Measurements from ENCODE around the gene ETHE1.

The ETHE1 gene, protein sequence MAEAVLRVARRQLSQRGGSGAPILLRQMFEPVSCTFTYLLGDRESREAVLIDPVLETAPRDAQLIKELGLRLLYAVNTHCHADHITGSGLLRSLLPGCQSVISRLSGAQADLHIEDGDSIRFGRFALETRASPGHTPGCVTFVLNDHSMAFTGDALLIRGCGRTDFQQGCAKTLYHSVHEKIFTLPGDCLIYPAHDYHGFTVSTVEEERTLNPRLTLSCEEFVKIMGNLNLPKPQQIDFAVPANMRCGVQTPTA

DNA sequence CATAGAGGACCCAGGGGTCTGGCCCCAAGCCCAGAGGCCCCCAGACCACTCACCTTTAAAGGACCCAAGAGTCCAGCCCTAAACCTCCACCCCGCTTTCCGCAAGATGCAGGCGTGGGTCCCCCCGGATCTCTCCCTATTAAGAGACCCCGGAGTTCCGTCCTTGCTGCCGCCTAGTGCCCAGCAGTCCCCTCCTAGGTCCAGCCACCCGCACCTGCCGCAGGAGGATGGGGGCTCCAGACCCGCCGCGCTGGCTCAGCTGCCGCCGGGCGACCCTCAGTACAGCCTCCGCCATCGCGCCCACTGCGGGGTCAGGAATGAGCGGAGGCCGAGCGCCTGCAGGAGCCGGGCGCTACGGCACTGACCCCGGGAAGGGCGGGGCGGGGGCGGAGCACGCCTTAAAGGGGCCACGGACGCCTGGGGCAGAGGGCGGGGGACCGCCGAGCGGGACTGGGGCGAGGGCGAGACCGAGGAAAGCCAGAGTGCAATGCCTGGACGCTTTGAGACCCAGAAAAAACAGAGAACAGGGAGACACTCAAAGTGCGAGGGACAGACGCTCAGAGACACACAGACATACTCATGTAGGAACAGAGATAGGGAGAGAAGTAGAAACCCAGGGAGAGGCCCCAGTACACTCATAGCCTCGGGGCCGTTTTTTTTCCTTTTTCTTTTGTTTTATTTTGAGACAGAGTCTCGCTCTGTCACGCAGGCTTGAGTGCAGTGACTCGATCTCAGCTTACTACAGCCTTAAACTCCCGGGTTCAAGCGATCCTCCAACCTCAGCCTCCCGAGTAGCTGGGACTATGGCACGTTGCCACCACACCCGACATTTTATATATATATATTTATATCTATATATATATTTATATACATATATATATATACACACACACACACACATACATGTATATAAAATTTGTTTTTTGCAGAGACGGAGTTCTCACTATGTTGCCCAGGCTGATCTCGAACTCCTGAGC lies at the start of gene ETHE1:
Gene ETHE1, minus strand, starts transcription at position 318 of the 976 bp plus-strand sequence. Its CDS starts 24 bp downstream, at position 294.
- peak; percentile 78 for DNase-seq (ENCODE audit: low spot score)

DNA sequence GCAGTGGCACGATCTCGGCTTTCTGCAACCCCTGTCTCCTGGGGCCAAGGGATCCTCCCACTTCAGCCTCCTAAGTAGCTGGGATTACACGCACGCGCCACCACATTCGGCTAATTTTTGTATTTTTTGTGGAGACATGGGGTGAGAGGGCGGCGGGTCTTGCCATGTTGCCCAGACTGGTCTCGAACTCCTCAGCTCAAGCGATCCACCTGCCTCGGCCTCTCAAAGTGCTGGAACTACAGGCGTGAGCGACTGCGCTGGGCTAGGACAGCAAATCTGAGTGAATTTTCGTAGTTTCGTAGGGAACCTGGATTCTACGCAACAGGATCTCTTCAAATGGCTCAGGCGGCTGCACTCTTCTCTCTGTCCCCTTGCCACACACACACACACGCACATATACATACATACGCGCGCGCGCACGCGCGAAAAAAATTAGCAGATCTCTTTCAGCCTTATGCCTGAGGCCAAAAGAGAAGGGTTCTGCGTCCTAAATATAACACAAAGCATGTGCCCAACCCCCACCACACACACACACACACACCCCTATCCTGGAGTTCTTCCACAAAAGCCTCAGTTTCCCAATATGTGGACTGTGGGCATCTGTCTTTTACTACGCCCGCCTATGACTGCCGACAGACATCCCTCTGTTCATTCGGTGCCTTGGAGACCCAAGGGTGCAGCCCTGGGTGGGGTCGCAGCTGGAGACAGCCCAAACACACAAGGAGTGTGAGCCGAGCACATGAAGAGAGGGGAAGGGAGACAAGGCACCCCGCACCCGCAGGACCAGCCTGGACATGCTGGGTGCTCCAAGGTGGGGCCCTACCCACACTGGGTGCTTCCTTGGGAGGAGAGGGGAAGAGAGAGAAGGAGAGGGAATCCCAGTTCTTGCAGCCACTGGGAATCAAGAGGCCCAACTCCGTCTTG lies 49.2 kb upstream of the ETHE1 start:
- DNase-seq (ENCODE audit: low spot score): no peak

DNA sequence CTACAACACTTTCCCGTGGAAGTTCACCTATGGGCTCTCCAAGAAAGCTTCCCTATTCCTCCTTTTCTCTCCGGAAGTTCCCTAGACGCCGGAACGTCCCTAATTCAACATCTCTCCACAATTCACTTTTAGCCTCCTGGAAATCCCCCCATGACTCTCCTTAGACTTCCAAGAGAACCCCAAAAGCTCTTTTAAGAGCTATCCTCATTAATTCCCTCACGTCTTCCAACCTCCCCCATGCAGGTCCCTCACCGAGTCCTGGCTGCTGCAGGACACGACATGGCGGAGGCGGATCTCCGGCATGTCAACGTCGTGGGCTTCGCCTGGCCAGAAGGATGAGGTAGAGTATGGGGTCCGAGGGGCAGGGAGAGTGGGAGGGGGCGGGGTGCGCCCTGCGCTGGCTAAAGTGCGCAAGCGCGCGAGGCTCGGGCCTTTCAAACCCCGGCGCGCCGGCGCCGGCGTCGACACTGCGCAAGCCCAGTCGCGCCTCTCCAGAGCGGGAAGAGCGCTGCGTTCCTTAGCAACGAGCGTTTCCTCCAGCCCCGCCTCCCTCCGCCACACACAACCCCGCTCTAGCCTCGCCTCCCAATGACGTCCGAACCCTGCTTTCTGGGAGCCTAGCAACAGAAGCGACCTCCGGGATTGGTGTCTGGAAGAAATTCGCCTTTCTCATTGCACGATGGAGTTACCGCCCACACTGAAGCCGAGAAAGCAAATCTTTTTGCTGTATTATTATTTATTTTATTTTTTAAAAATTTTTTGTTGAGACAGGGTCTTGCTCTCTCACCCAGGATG lies 48.4 kb upstream of the ETHE1 start, which contains the start of the genes PINLYP and XRCC1:
Gene PINLYP, plus strand, starts transcription at position 646 of the 795 bp plus-strand sequence. CDS start 1,391 bp downstream, outside the sequence.
Gene XRCC1, minus strand, starts transcription at position 372 of the 795 bp plus-strand sequence. Its CDS starts 69 bp downstream, at position 303.
- peak; percentile 98 for DNase-seq (ENCODE audit: low spot score)

DNA sequence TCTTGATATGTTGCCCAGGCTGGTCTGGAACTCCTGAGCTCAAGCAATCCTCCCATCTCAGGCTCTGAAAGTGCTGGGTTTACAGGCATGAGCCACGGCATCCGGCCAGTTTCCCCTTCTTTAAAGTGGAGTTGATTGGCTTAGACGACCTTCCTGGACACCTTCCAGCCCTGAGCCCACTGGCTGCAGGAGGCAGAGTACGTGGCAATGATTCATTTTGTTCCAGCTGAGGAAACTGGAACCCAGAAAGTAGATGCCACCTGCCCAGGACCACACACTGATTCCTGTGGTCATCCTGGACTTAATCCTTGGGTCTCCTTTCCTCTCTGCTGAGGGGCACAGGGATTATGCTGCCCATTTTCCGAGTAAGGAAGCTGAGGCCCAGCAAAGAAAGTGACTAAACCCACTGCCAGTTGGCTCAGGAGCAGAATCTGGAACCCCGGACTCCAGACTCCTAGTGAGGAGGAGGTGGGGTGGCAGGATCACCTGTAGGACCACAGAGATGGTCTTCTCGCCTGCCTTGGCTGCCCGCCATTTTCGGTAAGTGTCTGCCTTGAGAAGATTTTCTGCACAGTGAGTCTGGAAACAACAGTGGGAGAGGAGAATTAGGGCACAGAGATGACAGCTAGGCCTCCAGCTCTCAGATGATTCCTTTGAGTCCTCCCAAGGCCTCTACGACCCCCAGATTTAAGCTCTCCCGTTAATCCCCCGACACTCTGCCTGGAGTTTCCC lies 47.6 kb upstream of the ETHE1 start:
- DNase-seq (ENCODE audit: low spot score): peak; percentile 91

DNA sequence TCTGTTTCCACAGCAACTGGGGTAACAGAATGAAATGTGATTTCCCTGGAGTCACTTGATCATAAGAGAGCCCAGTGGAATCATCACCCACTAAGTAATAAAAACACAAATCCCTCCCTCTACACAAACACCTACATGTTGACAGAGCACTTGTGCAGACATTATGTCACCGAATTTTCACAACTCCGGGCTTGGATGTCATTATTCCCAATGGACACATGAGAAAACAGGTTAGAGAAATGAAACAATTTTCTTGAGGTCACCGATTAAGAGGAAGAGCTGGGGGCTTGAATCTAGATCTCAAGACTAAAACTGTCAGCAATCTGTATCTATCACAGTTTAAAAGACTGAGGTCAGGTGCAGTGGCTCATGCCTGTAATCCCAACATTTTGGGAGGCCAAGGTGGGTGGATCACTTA lies 45.2 kb upstream of the ETHE1 start:
- DNase-seq (ENCODE audit: low spot score): no peak

DNA sequence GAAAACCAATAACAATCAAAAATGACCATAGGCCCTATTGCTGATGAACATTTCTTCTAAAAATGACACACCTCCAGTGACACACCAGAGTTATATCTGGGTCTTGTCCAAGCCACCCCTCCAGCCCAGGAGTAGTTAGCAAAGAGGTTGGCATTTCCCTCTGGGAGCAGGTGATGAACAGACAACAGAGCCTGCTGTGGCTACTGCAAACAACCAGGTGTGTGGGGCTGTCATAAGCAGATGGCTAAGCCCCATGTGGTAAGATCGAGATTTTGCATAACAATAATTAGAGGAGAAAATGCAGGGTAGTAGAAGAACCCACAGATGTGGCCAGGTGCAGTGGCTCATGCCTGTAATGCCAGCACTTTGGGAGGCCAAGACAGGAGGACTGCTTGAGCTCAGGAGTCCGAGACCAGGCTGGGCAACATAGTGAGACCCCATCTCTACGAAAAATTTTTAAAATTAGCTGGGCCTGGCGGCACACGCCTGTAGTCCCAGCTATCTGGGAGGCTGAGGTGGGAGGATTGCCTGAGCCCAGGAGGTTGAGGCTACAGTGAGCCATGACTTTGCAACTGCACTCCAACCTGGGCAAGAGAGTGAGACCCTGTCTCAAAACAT lies 43.3 kb upstream of the ETHE1 start:
- no peak for DNase-seq (ENCODE audit: low spot score)

DNA sequence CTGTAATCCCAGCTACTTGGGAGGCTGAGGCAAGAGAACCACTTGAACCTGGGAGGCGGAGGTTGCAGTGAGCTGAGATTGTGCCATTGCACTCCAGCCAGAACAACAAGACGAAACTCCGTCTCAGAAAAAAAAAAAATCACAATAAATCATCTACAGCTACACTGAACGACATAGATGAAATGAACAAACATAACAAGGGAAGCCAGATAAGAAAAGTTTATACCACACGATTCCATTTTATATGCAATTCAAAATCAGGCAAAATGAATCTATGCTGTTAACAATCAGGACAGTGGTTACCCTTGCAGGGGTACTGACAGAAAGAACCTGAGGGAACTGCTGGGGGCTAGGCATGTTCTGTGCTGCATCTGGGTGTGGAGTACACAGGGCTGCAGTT lies 42.7 kb upstream of the ETHE1 start:
- no peak for DNase-seq (ENCODE audit: low spot score)

DNA sequence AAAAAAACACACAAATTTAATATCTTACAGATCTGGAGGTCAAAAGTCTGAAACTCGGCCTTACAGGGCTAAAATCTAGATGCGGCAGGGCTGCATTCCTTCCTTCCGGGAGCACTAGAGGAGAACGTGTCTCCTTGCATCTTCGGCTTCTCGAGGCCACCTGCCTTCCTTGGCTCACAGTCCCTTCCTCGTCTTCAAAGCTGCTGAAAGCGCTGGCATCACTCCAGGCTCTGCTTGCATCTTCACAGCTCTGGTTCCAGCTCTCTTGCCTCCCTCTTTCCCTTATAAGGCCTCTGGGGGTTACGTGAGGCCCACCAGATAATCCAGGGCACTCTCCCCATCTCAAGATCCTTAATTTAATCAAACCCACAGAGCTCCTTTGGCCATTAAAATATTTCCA lies 37.8 kb upstream of the ETHE1 start:
- no peak for DNase-seq (ENCODE audit: low spot score)

DNA sequence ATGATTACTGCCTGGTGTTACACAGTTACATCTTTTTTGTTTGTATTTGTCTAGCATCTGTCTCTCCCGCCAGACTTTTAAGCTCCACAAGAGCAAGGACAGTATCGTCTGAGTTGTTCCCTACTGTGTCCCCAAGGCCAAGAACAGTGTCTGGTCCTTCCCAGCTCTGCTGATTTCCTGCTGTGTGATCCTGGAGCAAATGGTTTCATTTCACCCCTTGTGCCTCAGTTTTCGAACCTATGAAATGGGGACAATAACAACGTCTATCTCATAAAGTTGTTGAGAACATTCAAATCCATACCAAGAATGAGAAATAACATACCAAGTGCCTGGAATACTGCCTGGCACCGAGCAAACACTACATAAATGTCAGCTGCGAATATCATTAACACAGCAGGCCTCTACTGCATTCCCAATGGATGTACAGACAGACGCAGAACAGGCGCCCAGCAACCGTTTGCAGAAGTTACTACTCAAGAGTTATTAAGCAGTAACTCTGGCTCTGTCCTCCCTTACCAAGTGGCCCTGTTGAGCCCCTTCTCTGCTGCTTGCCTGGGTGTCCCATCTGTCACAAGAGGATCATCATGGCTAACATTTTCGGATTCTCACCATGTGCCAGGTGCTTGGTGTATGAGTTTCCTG lies 36.9 kb upstream of the ETHE1 start:
- no peak for DNase-seq (ENCODE audit: low spot score)

DNA sequence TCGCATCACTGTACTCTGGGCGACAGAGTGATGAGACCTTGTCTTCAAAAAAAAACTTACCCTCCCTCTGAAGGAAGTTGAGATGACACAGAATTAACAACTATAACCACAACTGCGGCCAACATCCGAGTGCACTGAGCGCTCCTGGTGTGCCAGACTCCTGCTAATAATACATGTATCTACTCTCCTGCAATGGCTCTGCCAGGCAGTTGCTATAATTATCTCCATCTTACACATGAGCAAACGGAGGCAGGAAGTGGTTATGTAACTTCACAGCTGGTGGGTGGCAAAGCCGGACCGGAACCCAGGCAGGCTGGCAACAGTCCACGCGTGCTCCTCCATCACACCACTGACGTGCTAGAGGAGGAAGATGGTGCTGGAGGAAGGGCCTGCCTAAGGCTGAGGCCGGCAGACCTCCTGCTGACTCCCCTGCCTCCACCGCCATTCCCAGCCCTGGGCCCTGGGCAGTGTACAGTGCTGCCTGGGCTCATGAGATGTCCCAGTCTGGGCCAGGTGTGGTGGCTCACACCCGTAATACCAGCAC lies 35.8 kb upstream of the ETHE1 start:
- DNase-seq (ENCODE audit: low spot score): peak; percentile 73

DNA sequence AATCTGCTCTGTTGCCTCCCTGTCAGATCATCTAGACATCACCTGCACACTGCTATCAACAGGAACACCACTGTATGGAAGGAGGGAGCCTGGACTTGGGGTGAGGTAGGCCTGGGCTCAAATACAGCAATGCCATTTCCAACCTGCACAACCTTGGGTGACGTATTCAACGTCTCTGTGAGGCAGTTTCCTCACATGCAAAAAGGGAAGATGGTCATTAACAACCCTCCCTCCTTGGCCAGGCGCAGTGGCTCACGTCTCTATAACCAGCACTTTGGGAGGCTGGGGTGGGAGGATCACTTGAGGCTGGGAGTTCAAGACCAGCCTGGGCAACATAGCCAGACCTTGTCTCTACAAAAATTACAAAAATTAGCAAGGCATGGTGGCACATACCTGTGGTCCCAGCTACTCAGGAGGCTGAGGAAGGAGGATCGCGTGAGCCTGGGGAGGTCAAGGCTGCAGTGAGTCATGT lies 35.3 kb upstream of the ETHE1 start:
- DNase-seq (ENCODE audit: low spot score): no peak

DNA sequence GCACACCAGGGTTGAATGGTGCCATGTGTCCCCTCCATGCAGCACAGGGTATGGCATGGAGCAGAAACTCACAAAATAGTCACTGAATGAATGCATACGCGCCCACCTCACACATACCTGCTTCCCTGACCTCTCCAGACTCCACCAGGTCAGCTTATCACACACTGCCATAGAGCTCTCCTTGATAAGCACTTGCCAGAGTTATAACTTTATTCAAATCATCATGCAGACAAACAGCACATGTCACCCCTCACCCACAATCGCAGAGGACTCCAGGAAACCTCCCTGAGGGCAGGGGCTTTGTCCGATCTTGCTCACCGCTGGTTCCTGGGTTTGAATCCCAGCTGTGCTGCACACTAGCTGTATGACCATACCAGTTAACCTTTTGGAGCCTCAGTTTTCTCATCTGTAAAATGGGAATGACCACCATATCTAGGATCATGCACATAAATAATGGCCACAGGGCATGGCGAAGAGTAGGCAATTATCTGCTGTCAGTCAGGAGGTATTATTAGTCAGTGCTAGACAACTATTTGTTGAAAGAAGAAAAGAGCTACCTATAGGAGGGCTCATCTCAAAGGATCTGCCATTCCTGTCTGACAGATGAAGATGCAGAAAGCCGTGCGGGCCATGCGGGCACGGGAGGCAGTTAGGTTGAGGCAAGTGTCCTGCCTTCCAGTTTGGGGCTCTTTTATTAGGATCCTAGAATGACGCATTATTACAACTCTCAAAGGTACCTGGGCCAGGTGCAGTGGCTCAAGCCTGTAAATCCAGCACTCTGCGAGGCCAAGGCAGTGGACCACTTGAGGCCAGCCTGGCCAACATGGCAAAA lies 34.4 kb upstream of the ETHE1 start:
- no peak for DNase-seq (ENCODE audit: low spot score)

DNA sequence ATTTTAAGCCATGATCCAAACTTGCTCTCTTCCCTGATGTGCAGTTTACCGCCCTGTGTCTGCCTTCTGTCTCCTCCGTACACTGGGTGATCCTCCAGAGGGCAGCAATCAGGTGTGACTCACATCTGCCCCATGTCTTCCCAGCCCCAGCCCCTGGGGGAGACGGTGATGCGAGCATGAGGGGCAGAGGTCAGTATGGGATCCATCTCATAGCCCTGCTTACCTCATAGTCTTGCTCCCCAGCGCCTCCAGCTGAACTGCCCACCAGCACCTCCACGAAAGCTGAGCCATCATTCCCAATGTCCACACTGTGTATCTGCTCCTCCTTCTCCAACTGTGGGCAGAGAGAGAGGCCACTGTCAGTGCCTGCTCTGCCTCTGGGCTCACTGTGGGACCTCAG lies 33.7 kb upstream of the ETHE1 start:
- peak; percentile 54 for DNase-seq (ENCODE audit: low spot score)

DNA sequence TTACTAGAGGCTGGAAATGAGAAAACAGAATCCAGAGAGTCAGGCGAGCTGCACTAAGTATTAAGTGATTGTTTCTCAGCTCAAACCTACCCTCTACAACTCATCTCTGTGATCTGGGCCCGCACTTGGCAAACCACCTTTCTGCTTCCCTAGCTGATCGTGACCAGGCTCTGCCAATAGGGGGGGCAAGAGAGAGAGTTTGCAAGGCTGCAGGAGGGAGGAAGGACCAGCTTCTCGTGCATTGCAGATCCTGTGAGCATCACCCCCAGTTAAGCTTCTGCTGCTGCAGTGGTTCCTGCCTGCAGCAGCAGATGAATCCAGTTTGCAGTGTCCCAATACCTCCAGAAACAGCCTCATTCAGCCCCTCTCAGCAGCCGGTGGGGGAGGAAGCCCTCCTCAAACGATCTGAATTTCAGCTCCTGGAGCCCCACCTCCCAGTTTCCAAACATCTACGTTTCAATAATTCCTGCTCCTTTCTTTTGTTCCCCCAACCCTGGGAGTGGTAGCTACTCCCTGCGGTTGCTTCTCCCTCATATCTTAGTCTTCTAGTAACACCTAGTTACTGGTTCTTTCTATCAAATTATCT lies 28.3 kb upstream of the ETHE1 start:
- peak; percentile 68 for DNase-seq (ENCODE audit: low spot score)

DNA sequence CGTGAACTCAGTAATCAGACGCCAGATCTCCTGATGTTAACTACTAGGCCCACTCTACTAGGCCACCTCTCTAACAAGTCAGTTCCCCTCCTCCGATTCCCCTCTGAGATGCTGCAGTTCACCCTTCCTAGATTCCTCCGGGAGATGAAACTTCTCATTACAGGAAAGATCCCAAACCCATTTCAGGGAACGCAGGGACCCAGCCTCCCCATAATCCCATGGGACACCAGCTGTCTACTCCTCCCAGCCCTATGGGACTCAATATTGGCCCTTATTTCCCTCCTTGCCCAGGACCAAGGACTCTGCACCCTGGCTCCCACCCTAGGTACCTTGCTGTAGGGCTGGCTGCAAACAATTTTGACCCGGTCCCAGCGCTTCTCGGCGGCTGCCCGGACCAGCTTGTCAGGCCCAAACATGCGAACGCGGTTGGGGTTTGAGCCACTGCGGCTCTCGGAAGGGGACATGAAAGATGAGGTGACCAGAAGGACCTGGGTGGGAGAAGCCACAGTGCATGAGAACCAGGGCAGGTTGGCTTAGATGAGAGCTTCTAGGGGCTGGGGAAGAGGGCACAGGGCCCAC lies 27.4 kb upstream of the ETHE1 start:
- DNase-seq (ENCODE audit: low spot score): no peak

DNA sequence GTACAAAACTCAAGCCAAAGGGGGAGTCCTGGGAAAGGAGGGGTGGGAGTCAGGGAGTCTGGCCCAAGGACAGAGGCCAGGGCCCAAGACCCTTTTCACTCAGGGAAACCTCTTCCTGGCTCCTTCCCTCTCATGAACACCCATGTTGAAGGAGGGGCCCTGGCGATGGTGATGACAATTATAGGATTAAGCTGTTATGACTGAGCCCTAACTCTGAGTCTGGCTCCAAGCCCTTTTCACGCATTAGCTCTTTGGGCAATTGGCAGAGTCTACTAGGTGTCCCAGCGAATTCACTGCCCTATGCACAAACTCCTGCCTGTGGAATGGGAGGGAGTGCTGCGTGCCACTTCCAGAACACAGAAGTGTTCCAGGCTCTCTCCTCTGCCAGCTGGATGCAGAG lies 26.7 kb upstream of the ETHE1 start:
- no peak for DNase-seq (ENCODE audit: low spot score)

DNA sequence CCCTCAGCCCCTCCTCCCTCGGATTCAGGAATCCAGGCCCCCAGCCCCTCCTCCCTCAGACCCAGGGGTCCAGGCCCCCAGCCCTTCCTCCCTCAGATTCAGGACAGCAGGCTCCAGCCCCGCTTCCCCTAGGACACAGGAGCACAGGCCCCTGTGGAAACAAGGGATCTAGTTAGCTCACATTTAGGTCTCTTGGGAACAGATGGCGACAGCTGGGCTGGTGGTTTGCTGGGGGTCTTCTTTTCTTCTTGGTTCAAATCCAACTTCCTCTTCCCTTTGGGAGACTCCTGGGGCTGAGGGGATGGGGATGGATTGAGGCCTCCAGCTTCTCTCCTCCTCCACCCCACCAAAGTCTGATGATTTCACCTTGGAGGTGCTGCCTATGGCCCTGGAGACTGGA lies 25.6 kb upstream of the ETHE1 start:
- DNase-seq (ENCODE audit: low spot score): no peak

DNA sequence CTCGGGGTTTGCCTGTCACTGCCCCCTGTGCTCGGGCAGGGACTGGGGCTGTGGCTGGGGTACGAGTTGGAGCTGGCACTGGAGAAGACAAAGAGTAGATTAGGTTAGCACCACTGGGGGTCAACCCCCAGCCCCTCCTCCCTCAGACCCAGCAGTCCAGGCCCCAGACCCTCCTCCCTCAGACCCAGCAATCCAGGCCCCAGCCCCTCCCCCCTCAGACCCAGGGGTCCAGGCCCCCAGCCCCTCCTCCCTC lies 25.1 kb upstream of the ETHE1 start:
- no peak for DNase-seq (ENCODE audit: low spot score)
